GM21447 (cell line): Measurements from ENCODE around the gene CCBE1.
"Not testable (repeated sequence)": the region's sequence is repeated elsewhere in the genome, so short reads cannot be mapped to it uniquely, and the experiment has no call there.

Experiments used
- ATAC-seq: cut with Tn5 transposase; IDR thresholded peaks from one replicate; pipeline ENCODE4 v1.9.1; 2021; ENCODE audit not compliant: unreplicated experiment

CCBE1 gene

DNA sequence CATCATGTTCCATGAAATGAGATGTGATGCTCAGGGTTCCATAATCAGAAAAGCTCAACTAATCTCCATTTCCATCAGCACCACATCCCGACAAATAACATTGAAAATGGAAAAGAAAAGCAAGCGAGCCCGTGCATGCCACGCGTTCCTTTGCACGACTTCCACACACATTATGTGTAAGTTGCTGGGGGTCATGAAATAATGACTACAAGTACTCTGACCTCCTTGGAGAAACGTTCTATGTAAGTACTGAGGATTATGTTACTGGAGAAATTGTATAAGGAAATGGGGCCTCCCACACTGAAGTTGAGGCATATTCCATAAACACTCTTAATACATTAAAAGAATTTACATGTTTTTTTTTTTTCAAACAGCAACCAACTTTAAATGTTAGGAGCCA lies 38.3 kb downstream of the CCBE1 start:
- no peak for ATAC-seq

GRCh38 chr18:59657012-59657411 lies 40.2 kb downstream of the CCBE1 start:
- ATAC-seq, result no peak

DNA sequence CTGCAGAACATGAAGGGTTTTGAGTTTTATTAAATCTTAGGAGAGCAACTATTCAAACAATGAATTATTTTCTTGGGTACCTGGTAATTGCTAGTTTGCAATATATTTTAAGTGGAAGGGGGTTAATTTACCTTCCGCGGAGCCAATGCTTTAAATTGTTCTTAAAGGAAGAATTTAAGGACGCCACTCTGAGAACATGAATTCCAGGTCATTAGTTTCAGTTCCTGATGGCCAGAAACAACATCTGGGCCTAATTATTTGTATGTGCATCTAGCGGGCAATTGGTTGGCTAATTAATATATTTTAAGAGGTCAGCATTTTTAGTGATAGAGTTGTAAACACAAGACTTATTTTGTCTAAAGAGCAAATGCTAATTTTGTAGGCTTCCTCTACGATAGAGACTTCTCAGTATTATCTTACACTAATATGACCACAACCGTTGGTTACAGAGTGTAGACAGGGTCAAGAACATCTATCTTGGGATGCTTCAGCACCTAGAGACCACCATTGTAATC lies 40.8 kb downstream of the CCBE1 start:
- no peak for ATAC-seq

DNA sequence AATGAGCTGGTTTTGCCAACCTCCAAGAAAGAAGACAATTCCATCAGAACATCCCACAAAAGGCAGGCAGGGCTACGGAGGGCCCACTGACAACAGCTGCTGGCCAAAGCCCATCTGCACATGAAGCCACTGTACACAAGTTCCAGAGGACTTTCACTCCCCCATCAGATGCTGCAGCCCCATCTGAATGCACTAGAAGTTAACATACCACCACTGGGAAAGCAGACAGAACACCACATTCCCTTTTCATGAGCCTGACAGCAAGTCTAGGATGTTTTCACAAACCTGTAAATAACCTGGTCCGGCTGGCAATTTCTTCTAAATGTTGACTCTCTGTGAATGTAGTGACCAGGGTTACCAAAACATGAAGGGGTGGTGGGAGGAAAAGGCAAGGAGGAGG lies 41.5 kb downstream of the CCBE1 start:
- ATAC-seq, result no peak

- ATAC-seq, result no peak
These were observed 46.2 kb downstream of the CCBE1 start for GRCh38 chr18:59651071-59651470.

GRCh38 chr18:59650266-59650820 lies 46.9 kb downstream of the CCBE1 start:
- ATAC-seq, result no peak

GRCh38 chr18:59649591-59649990 lies 47.6 kb downstream of the CCBE1 start:
- no peak for ATAC-seq

DNA sequence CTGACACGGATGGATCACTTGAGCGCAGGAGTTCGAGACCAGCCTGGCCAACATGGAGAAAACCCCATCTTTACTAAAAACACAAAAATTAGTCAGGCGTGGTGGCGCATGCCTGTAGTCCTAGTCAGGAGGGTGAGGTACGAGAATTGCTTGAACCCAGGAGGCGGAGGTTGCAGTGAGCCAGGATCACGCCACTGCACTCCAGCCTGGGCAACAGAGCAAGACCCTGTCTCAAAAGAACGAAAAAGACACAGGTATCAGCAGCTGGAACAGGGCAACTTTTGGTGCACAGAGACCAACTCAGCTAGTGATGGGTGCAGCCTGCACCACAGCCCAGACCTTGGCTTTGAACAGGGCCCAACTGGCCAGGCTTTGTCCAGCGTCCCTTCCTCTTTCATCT lies 48.8 kb downstream of the CCBE1 start:
- ATAC-seq, result not testable (repeated sequence)

DNA sequence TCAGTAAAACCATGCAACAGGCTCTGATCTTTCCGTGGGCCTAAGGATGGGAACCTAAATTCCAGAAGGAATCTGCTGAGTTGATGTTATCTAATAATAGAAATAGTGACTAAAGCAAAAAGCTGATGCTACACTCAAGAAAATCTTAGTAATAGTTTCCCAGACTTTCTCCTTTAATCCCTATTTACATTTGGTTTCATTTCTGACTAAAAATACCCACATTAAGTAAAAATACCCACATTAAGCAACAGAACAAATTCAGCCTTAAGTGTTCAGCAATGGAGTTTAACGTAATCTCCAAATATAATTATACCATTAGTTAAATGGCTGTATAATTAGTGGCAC lies 50.3 kb downstream of the CCBE1 start:
- no peak for ATAC-seq

GRCh38 chr18:59646228-59646962 lies 50.8 kb downstream of the CCBE1 start:
- ATAC-seq, result no peak

DNA sequence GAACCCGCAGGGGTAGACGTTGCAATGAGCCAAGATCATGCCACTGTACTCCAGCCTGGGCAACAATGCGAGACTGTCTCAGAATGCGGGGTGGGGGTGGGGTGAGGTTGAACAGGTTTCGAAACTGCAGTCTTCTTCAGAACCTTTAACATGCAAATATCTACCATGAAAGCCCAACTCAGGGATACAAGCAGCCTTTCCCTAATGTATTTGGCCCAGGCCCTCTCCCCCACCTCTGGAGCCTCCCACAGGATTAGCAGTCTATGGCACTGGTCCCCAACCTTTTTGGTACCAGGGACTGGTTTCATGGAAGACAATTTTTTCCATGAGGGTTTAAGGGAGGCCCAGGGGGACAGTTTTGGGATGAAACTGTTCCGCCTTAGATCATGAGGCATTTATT lies 53.5 kb downstream of the CCBE1 start:
- no peak for ATAC-seq

DNA sequence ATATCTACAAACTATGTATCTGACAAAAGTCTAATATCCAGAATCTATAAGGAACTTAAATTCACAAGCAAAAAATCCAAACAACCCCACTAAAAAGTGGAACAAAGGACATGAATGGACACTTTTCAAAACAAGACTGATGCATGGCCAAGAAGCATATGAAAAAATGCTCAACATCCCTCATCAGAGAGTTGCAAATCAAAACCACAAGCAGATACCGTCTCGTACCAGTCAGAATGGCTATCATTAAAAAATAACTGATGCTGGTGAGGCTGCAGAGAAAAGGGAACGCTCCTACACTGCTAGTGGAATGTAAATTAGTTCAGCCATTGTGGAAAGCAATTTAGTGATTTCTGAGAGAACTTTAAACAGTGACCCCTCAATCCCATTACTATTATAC lies 56.5 kb downstream of the CCBE1 start:
- ATAC-seq, result no peak

- no peak for ATAC-seq
These were observed 57.4 kb downstream of the CCBE1 start for GRCh38 chr18:59639821-59640220.

DNA sequence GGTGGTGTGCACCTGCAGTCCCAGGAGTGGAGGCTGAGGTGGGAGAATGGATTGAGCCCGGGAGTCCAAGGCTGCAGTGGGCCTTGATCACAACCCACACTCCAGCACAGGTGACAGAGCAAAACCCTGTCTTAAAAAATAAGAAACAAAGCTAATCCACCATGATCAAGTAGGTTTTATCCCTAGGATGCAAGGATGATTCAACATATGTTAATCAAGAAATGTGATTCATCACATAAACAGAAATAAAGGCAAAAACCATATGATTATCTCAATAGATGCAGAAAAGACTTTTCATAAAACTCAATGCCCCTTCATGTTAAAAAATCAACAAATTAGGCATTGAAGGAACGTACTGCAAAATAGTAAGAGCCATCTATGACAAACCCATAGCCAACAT lies 58.1 kb downstream of the CCBE1 start:
- ATAC-seq, result no peak

- ATAC-seq, result no peak
These were observed 63.2 kb downstream of the CCBE1 start for GRCh38 chr18:59633961-59634485.

DNA sequence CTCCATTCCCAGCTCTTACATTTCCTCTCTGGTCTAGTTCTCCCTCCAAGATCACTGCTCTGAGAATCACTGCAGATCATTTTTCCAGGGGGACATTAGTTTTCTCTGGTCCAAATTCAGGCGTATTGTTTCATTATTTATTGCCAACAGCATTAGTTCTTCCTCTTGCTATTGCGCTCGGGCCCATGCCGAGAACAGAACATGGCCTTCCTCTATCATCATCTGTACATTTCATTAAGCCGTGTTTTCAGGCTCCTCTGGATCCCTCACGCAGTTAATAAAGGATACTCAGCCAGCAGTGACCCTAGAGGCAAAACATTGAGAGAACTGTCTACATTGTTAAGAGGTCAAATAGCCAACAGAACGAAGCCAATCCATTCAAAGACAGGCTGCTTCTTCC lies 63.9 kb downstream of the CCBE1 start:
- ATAC-seq, result no peak

DNA sequence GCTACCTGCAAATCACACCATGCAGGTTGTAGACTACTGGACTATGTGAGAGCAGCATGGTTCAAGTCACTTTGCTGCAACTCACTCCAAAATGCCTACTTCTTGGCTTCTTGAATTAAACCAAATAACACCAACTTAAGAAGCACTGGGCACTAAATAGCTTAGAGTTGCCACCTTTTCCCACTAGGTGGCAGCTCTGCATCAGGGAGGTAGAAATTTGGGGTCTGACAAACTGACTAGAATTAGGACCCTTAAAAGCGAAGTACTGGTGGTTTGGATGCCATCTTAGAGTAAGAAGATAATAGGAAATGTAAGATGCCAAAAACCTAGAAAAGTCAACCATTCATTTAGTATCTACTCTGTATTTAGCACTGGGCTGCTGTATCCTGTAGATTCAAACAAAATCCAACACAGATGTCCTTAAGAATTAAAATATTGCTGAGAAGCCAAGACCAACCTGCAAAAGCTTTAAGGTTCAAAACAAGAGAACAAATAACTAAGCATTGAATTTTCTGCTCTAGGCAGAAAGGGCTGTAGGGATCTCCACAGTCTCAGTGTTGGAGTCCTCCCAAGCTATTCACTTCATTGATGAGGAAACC lies 65.5 kb downstream of the CCBE1 start:
- ATAC-seq, result no peak

GRCh38 chr18:59629894-59630293 lies 67.3 kb downstream of the CCBE1 start:
- ATAC-seq, result no peak

DNA sequence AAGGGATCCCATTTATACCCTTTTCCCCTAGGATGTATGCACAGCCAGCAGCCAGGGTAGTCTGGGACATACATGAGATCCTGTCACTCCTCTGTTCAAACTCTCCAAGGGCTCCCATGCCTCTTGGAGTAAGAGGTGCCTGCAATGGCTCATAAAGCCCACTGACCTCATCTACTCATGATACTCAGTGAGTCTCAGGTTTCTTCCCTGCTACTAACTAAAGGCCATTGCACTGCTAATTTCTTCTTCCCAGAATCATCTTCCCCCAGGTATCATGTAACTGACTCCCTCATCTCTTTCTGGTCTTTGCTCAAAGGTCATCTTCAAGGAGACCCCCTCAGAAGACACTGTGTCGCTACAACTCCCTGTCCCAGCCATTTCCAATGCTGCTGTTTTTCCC lies 68.2 kb downstream of the CCBE1 start:
- ATAC-seq, result no peak

DNA sequence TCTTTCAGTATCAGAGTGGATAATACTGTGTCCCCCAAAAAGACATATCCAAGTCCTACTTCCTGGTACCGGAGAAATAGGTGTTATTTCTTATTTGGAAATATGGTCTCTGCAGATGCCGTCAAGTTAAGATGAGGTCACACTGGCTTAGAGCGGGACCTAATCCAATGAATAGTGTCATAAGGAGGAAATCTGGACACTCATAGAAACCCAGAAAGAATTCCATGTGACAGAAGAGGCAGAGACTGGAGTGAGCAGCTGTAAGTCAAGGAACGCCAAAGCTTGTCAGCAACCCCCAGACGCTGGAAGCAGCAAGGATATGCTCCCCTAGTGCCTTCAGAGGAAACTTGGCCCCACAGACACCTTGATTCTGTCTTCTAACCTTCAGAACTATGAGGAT lies 69.8 kb downstream of the CCBE1 start:
- no peak for ATAC-seq

DNA sequence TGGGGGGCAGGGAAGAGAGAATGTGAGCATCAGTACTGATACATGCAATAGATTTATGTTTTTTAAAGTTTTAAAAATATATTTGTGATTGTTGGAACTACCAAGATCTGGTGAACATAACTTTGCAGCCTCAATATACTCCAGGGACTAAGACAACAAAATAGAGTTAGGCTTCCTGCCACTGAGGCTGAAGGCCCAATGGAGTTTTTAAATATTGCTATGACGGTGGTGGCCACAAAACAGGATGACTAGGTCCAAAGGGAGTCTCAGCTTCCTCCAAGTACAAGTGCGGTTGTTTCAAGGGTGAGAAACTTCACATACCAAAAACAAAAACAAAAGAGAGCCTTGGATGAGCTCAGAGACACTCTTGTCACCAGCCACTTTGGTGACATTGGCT lies 72.9 kb downstream of the CCBE1 start:
- ATAC-seq, result no peak
